PC-3 (cell line): ENCODE measurements around the gene VASH1. TPM values are rescaled to one million over a fixed set of nuclear protein-coding genes. Genes with fewer than 3 reads are reported as not detected.

Experiments used
- ATAC-seq: fragments of 200-7000 bp; cut with Tn5 transposase; 2 replicates; pipeline ENCODE4 v1.9.1; 2020; ENCODE audit warnings: mild to moderate bottlenecking, moderate library complexity
- BruUV-seq: library from RNA; stranded (reverse); fragments of 400-500 nt; replicated peaks from 2 replicates; lab custom pipeline; 2021; lab: Mats Ljungman, UMichigan
- CTCF ChIA-PET: fragments of 300-600 bp; sonication (Branson Sonifier 250); formaldehyde crosslinking; loops from one replicate; lab custom pipeline; 2022; ENCODE audit warnings: antibody characterized with exemption; lab: Charles Lee
- POLR2A ChIA-PET: fragments of 300-600 bp; sonication (Branson Sonifier 250); formaldehyde crosslinking; loops from one replicate; lab custom pipeline; 2022; ENCODE audit warnings: antibody characterized with exemption; ENCODE audit not compliant: unreplicated experiment; lab: Charles Lee
- DNase-seq: peaks from one replicate; pipeline ENCODE4 v3.0.0-alpha.2; 2015
- H2AFZ ChIP-seq: fragments of 300-600 bp; sonication (generic); 2 replicates; pipeline ENCODE4 v1.6.0; 2016; ENCODE audit warnings: antibody characterized with exemption, low read length
- H3F3A ChIP-seq: fragments of 300-600 bp; sonication (generic); one replicate; pipeline ENCODE4 v1.6.0; 2017; ENCODE audit warnings: antibody characterized with exemption, low read length, control low read depth, mild to moderate bottlenecking; ENCODE audit not compliant: unreplicated experiment
- H3K27ac ChIP-seq: fragments of 300-600 bp; sonication (generic); 2 replicates; pipeline ENCODE4 v1.5.1; 2016; ENCODE audit warnings: mild to moderate bottlenecking, low read length
- H3K27me3 ChIP-seq: fragments of 300-600 bp; sonication (generic); 2 replicates; pipeline ENCODE4 v1.6.1; 2016; ENCODE audit warnings: low read length, mixed read lengths
- H3K36me3 ChIP-seq: fragments of 300-600 bp; sonication (generic); 2 replicates; pipeline ENCODE4 v1.6.1; 2016; ENCODE audit warnings: low read depth, mixed run types, low read length, mixed read lengths
- H3K4me1 ChIP-seq: fragments of 300-600 bp; sonication (generic); 2 replicates; pipeline ENCODE4 v1.5.1; 2016; ENCODE audit warnings: low read length; ENCODE audit not compliant: insufficient read depth
- H3K4me2 ChIP-seq: fragments of 300-600 bp; sonication (generic); 2 replicates; pipeline ENCODE4 v1.6.0; 2016; ENCODE audit warnings: low read length
- H3K4me3 ChIP-seq: fragments of 300-600 bp; sonication (generic); 2 replicates; pipeline ENCODE4 v1.5.1; 2016; ENCODE audit warnings: mild to moderate bottlenecking, low read length, mixed read lengths
- H3K79me2 ChIP-seq: fragments of 300-600 bp; sonication (generic); 2 replicates; pipeline ENCODE4 v1.6.1; 2017; ENCODE audit warnings: low read length, mixed read lengths
- H3K9ac ChIP-seq: fragments of 300-600 bp; sonication (generic); 2 replicates; pipeline ENCODE4 v1.6.0; 2016; ENCODE audit warnings: mild to moderate bottlenecking, low read length
- H3K9me2 ChIP-seq: fragments of 300-600 bp; sonication (generic); replicated peaks from 2 replicates; pipeline ENCODE4 v1.6.1; 2016; ENCODE audit warnings: mixed run types, low read length, mixed read lengths
- H3K9me3 ChIP-seq: fragments of 300-600 bp; sonication (generic); 2 replicates; pipeline ENCODE4 v1.6.1; 2016; ENCODE audit warnings: low read length, mixed read lengths
- H4K20me1 ChIP-seq: fragments of 300-600 bp; sonication (generic); 2 replicates; pipeline ENCODE4 v1.6.1; 2016; ENCODE audit warnings: low read length, mixed read lengths
- EZH2 ChIP-seq: fragments of 300-600 bp; sonication (generic); IDR thresholded peaks from one replicate; pipeline ENCODE4 v1.6.1; 2017; ENCODE audit warnings: antibody characterized with exemption, mild to moderate bottlenecking, low read length; ENCODE audit not compliant: unreplicated experiment
- EZH2phosphoT487 ChIP-seq: fragments of 300-600 bp; sonication (generic); IDR thresholded peaks from 2 replicates; pipeline ENCODE4 v1.6.1; 2018; ENCODE audit warnings: mild to moderate bottlenecking, antibody characterized with exemption, low read length, borderline replicate concordance
- intact Hi-C: fragments of 100-400 bp; cut with micrococcal nuclease; formaldehyde crosslinking; loops from 2 replicates; pipeline ENCODE4 v1.9.0; 2023
- total RNA-seq: library from RNA; depleted of rRNA; stranded (reverse); fragments of >200 nt; gene quantifications from 2 replicates; pipeline ENCODE4 v1.2.3, GENCODE V29; 2014
- TF ChIP-seq, protein P1 (sequence below): fragments of 300-600 bp; sonication (generic); conservative IDR thresholded peaks from 2 replicates; pipeline ENCODE4 v1.5.1; 2017; ENCODE audit warnings: antibody characterized with exemption, low read depth, mild to moderate bottlenecking, low read length

VASH1 gene
- total RNA-seq, 1 experiment from 2014 or later: 1.8 TPM

GRCh38 chr14:76820700-76821099, 59.4 kb downstream of the VASH1 start:
- no peaks in the 10 kb centered on the region for H3K9me2 ChIP-seq
- peaks cover 57% of the 10 kb centered on the region for H3K27me3 ChIP-seq
- no peak overlapping the region for H2AFZ ChIP-seq
- POLR2A ChIA-PET: no interaction called here
- no peaks in the 10 kb centered on the region for H4K20me1 ChIP-seq
- intact Hi-C loops: no loop called here
- H3K9ac ChIP-seq: no peak overlapping the region
- no peaks in the 10 kb centered on the region for H3K9me3 ChIP-seq
- no peaks in the 10 kb centered on the region for H3K36me3 ChIP-seq
- H3F3A ChIP-seq: no peaks in the 10 kb centered on the region
- H3K4me2 ChIP-seq: no peak overlapping the region
- BruUV-seq: no TSS peak
- CTCF ChIA-PET: no interaction called here
- no peak overlapping the region for H3K27ac ChIP-seq
- ATAC-seq (no peak), DNase-seq (no peak)
- TF ChIP-seq EZH2phosphoT487 (no peak), EZH2 (no peak)
- TF ChIP-seq, protein P1, sequence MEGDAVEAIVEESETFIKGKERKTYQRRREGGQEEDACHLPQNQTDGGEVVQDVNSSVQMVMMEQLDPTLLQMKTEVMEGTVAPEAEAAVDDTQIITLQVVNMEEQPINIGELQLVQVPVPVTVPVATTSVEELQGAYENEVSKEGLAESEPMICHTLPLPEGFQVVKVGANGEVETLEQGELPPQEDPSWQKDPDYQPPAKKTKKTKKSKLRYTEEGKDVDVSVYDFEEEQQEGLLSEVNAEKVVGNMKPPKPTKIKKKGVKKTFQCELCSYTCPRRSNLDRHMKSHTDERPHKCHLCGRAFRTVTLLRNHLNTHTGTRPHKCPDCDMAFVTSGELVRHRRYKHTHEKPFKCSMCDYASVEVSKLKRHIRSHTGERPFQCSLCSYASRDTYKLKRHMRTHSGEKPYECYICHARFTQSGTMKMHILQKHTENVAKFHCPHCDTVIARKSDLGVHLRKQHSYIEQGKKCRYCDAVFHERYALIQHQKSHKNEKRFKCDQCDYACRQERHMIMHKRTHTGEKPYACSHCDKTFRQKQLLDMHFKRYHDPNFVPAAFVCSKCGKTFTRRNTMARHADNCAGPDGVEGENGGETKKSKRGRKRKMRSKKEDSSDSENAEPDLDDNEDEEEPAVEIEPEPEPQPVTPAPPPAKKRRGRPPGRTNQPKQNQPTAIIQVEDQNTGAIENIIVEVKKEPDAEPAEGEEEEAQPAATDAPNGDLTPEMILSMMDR: no peak
- H3K79me2 ChIP-seq: no peaks in the 10 kb centered on the region
- no peaks in the 10 kb centered on the region for H3K4me1 ChIP-seq
- H3K4me3 ChIP-seq: no peak overlapping the region

- DNase-seq (peak; percentile 33), ATAC-seq (no peak)
- Histone ChIP-seq H3F3A (no peaks in the 10 kb centered on the region), H3K36me3 (no peaks in the 10 kb centered on the region), H3K9ac (no peak within 1 kb of the TSS), H4K20me1 (no peaks in the 10 kb centered on the region), H3K27me3 (peaks cover 34% of the 10 kb centered on the region), H3K4me1 (no peaks in the 10 kb centered on the region), H3K4me2 (no peak within 1 kb of the TSS), H3K27ac (no peak within 1 kb of the TSS), H2AFZ (no peak within 1 kb of the TSS), H3K9me2 (no peaks in the 10 kb centered on the region), H3K9me3 (no peaks in the 10 kb centered on the region), H3K79me2 (no peaks in the 10 kb centered on the region), H3K4me3 (no peak within 1 kb of the TSS)
- BruUV-seq: no TSS peak
- CTCF ChIA-PET: no interaction called here
- POLR2A ChIA-PET: no interaction called here
- intact Hi-C loops: no loop called here
- TF ChIP-seq EZH2phosphoT487 (no peak), EZH2 (no peak)
- TF ChIP-seq, protein P1: no peak
Measured at GRCh38 chr14:76826122-76826521, 64.9 kb downstream of the VASH1 start, which contains the start of gene LRRC74A. LRRC74A (plus strand) TSS chr14:76826408; CDS start chr14:76826698, 290 bp downstream.

GRCh38 chr14:76827696-76828296, 66.5 kb downstream of the VASH1 start:
- BruUV-seq: no TSS peak
- intact Hi-C loops: no loop called here
- no peaks in the 10 kb centered on the region for H3K79me2 ChIP-seq
- peaks cover 39% of the 10 kb centered on the region for H3K27me3 ChIP-seq
- TF ChIP-seq EZH2phosphoT487 (no peak), EZH2 (no peak)
- TF ChIP-seq, protein P1: no peak
- H3F3A ChIP-seq: no peaks in the 10 kb centered on the region
- H3K4me3 ChIP-seq: no peak overlapping the region
- ChIA-PET CTCF (no interaction called here), POLR2A (no interaction called here)
- ATAC-seq (no peak), DNase-seq (no peak)
- H3K9me2 ChIP-seq: no peaks in the 10 kb centered on the region
- H3K9me3 ChIP-seq: no peaks in the 10 kb centered on the region
- no peak overlapping the region for H3K4me2 ChIP-seq
- H3K36me3 ChIP-seq: no peaks in the 10 kb centered on the region
- no peak overlapping the region for H2AFZ ChIP-seq
- H3K27ac ChIP-seq: no peak overlapping the region
- no peaks in the 10 kb centered on the region for H3K4me1 ChIP-seq
- no peaks in the 10 kb centered on the region for H4K20me1 ChIP-seq
- no peak overlapping the region for H3K9ac ChIP-seq
